Pulmonary artery endothelial cell (primary cell): Measurements from ENCODE around the gene DIPK2B. TPM values are rescaled to one million over a fixed set of nuclear protein-coding genes. Genes with fewer than 3 reads are reported as not detected.

Experiments
- DNase-seq: peaks from one replicate; pipeline ENCODE4 v3.0.0-alpha.2; 2011; ENCODE audit warnings: low read depth, low spot score
- total RNA-seq: library from RNA; depleted of rRNA; stranded (reverse); fragments of >200 nt; gene quantifications from 2 replicates; pipeline ENCODE4 v1.2.3, GENCODE V29; 2014

DIPK2B gene
- total RNA-seq, 1 donor from 2014 or later, result 3.7 TPM

DNA sequence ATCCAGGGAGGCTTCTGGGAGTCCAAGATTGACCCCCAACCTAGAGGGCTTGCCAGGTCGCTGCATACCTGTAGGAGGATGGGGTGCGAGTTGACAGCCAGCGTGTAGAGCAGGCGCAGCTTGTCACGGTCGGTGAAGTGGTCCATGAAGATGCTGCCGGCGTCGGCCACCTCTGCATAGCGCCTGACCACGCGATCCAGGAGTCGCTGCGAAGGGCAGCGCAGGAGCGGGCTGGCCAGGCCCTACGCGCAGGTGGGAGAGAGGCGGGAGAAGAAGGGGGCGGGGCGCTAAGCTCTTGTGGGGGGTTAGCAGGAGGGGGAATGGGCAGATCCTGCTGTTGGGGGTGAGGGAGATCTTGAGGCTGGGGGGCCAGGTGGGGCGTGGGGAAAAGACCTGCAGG lies 43.0 kb downstream of the DIPK2B start:
- no peak for DNase-seq

DNA sequence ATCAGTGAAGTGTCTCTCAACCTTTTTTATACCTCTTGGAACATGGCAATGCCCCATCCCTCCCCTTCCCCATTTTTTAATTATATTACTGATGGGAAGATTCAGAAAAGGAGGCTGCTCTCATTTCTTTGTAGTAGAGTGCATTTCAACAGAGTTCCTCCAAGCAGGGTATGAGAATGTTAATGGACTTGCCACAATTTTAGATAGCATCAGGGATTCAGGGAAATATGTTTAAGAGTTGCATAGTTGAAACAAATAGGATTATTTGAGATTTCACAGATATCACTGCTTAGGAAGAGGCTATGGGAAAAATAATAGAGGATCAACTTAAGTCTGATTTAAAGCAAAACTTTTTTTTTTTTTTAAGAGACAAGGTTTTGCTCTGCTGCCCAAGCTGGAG lies 46.2 kb downstream of the DIPK2B start:
- DNase-seq, result no peak

DNA sequence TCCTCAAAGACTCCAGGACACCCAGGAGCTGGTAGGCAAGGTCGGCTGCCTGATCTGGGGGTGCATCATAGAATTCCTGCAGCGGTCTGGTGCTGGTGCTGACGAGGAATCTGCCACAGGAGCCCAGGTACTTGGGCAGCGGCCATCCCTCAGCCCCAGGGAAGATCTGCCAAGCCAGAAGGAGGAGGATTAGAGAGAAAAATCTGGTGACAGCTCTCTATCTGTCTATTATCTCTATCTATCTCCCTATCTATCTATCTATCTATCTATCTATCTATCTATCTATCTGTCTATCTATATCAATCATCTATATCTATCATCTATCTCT lies 46.7 kb downstream of the DIPK2B start:
- DNase-seq, result no peak
